Ovary (tissue), 3 donors: Measurements from ENCODE around the gene AP3M1.

Experiments
- CTCF ChIP-seq, 3 donors: fragments of 450-650 bp in 2 of 3; fragments of 200-600 bp in 1 of 3; IDR thresholded peaks; one replicate each; pipeline versions ENCODE4 v1.5.1 to v1.8.0; 2016 to 2022; ENCODE audit warnings: antibody characterized with exemption in 3 of 3, mild to moderate bottlenecking in 1 of 3
- POLR2A ChIP-seq: fragments of 450-650 bp; IDR thresholded peaks from one replicate; pipeline ENCODE4 v1.6.1; 2017; ENCODE audit warnings: antibody characterized with exemption, mild to moderate bottlenecking, moderate library complexity
- donor health status: DM: no; HTN: no; CAD: no.

GRCh38 chr10:74137992-74138391 lies 12.6 kb downstream of the AP3M1 start:
- TF ChIP-seq CTCF (IDR thresholded peaks at IDR 0.05) (no peak), POLR2A (no peak)
